Activated CD4-positive, alpha-beta T cell treated with anti-CD3 and anti-CD28 coated beads for 48 hours (primary cell): ENCODE results near the gene NPSR1.
"Not testable (repeated sequence)": the region's sequence is repeated elsewhere in the genome, so short reads cannot be mapped to it uniquely, and the experiment has no call there.

Source experiments
- DNase-seq: peaks from one replicate; pipeline ENCODE4 v3.0.0-alpha.2; 2020

NPSR1 gene, protein sequence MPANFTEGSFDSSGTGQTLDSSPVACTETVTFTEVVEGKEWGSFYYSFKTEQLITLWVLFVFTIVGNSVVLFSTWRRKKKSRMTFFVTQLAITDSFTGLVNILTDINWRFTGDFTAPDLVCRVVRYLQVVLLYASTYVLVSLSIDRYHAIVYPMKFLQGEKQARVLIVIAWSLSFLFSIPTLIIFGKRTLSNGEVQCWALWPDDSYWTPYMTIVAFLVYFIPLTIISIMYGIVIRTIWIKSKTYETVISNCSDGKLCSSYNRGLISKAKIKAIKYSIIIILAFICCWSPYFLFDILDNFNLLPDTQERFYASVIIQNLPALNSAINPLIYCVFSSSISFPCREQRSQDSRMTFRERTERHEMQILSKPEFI

DNA sequence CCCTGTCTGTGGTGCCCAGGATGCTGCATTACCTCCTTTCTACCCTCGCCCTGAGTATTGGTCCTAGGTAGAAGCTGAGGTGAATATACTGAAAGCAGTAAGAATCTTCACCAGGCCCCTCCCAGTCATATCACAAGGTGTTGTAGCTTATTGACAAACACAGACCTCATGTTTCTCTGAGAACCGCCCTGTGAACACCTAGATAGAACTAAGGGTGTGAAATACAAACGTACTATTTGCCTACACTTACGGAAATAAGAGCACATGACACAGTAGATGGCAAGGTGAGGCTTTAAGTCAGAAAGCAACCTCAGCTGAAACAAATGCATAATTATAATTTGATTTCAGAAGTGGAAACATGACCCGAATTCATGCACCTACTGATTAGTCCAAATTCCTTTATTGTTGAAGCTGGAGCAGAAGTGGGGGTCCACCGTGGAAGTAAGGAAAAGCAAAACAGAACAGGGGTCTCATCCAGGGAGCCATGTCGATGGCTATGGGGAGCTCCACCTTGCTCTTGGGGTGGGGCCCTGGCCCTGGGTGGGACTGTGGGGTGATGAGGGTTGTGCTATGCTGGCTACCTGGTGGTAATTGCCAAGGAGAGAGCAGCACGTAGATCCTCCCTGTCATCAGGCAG is at the start of gene NPSR1:
Gene NPSR1 (plus strand): TSS at position 587 of the 637 bp plus-strand sequence. CDS start 195 bp downstream, outside the sequence.
- DNase-seq: no peak

- no peak for DNase-seq
Measured at GRCh38 chr7:34612661-34613060, 45.4 kb upstream of the NPSR1 start.

DNA sequence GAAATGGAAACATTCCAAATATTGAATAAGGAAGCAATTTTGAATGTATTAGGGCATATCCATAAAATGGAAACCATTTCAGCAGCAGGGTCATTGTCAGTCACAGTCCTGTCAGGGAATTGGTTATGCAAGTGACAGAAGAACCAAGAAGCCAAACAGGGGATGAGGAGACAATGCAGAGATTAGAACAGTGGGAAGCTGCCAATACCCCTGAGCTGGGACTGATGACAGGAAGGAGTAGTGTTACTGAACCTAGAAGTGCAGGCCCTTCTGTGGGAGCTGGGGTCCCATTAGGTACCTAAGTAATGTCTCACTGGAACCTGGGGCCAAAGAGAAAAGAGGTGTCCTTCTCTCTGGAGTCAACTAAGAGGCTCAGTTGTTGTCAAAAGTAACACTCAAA is 37.6 kb upstream of the NPSR1 start:
- no peak for DNase-seq

DNA sequence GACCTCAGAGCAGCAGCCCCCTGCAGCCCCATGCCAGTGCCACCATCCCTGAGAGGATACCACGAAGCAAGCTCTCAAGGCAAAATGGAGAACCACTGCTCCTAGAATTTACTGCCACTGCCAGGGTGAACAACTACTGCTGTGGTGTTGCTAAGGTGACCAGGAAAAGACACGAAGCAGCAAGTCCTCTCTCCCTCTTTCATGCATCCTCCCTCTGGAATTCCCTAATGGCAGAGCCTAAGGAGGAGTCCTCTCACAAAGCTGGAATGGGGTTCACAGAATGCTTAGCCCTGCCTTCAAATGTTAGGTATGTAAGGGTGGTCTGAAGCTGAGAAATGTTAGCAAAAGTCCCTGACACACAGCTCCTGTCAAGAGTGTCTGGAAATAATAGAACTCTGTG is 35.8 kb upstream of the NPSR1 start:
- DNase-seq: no peak

GRCh38 chr7:34622771-34623250 is 35.2 kb upstream of the NPSR1 start:
- no peak for DNase-seq

- not testable (repeated sequence) for DNase-seq
Measured at GRCh38 chr7:34628618-34629017, 29.4 kb upstream of the NPSR1 start.

- no peak for DNase-seq
Measured at GRCh38 chr7:34652809-34653208, 5.2 kb upstream of the NPSR1 start.

GRCh38 chr7:34653787-34654186 is 4.2 kb upstream of the NPSR1 start:
- DNase-seq: no peak

- DNase-seq: no peak
Measured at GRCh38 chr7:34655384-34655783, 2.6 kb upstream of the NPSR1 start.

GRCh38 chr7:34656041-34656440 is 2.0 kb upstream of the NPSR1 start:
- no peak for DNase-seq

DNA sequence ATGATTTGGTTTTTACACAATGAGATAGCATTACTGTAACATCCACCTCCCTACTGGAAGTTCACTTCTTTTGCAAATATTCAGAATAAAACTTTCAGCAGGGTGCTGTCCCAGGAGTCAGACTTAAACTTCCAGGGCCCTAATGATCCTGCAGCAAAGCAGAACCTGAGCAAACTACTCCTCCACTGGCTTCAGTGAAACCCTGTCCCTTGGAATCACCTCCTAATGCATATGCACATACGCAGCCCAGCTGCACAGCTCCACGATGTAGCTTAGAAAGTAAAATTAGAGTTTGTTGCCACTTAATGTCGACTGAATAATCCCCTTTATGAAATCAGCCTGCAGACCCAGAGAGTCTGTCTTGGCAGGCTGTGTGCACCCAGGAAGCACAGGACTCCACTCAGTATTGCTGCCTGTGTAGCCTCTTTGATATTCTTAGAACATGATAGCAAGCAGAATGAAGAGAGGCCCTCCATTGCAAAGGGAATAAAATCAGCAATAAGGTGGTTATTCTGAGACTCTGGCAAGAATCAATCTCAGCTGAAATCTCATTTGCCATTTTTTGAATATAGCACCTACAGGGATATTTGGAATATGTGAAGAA is 1.6 kb downstream of the NPSR1 start:
- DNase-seq: no peak

- no peak for DNase-seq
Measured at GRCh38 chr7:34662058-34662708, 4.2 kb downstream of the NPSR1 start.

DNA sequence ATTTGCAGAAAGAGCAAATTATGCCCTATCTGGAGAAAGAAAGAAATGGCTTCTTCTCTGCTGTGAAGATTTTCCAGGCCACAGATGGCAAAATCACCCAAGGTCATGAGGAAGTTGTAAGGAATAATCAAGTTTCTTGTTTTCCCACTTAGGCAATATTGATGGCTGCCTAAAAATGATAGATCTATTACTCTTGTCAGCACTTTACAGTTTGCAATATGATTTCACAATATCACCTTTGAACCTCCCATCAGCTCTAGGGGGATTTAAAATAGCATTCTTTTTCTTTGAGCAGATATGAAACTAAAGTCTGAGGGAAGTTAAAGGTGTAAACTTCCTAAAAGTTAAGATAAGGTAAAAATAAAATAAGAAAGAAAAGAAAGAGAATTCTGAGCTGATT is 6.7 kb downstream of the NPSR1 start:
- no peak for DNase-seq

GRCh38 chr7:34672430-34672829 is 14.4 kb downstream of the NPSR1 start:
- DNase-seq: no peak

GRCh38 chr7:34673066-34673465 is 15.0 kb downstream of the NPSR1 start:
- no peak for DNase-seq

- DNase-seq: peak; percentile 31
Measured at GRCh38 chr7:34675749-34676374, 17.8 kb downstream of the NPSR1 start.

DNA sequence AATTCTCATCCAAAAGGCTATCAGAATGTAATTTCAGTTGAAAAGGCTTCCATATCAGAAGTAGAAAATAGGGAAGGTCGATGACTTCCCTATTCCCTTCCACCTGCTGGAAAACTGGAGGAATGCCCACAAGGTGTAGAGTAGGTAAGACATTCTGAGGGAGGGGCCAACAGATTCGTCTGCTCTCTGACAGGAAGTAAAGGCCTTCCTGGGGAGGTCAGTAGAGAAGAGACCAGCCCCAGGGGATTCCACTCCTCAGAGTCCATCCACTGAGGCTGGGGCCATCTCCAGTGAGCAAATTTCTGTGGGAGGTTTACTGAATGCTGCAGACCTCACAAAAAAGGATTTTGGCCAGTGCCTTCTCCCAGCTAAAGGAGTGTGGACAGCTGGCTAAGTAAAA is 19.5 kb downstream of the NPSR1 start:
- DNase-seq: no peak

DNA sequence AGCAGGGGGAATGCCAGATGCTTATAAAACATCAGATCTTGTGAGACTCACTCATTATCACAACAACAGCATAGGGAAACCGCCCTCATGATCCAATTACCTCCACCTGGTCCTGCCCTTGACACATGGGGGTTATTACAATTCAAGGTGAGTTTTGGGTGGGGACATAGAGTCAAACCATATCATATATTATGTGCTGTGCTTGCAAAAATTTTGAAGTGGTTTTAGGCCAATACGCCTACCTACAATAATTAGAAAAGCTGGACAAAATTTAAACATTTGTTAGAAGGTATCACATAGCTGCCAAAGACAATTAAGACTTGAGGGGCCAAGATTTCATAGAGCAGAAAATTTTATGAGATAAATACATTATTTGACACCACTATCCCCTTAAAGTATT is 29.5 kb downstream of the NPSR1 start:
- no peak for DNase-seq

DNA sequence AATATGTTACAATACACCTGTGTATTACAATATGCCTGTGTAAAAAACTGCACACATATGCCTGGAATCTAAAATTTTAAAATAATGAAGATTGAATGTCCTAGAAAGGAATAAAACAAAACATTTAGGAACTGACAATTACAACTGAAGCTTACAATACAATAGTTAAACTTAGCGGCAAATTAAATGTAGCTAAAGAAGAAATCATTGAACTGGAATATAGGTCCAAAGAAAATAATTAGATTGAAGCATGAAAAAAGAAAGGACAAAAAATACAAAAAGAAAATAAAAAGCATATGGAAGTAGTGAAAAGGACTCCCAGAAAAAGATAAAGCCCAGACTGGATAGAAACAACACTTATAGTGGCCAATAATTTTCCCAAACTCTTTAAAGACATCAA is 38.4 kb downstream of the NPSR1 start:
- DNase-seq: no peak

DNA sequence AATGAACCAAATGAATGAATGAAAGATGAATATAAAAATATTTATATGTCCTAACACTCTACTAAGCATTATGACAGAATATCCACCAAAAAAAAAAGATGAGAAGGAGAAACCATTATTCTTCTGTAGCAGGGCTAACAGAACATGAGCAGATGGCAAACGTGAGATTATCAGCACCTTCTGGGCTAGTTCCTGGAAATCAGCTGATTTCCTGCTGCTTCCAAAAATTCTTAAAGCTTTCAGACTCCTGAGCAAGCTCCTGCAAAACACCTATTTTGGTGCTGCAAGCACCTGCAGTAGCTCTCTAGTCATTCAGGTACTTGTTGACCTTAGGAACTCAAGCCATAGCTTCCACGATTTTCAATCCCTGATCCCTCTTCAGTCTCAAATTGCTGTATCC is 51.8 kb downstream of the NPSR1 start:
- DNase-seq: no peak

- no peak for DNase-seq
Measured at GRCh38 chr7:34718867-34719266, 60.8 kb downstream of the NPSR1 start.

DNA sequence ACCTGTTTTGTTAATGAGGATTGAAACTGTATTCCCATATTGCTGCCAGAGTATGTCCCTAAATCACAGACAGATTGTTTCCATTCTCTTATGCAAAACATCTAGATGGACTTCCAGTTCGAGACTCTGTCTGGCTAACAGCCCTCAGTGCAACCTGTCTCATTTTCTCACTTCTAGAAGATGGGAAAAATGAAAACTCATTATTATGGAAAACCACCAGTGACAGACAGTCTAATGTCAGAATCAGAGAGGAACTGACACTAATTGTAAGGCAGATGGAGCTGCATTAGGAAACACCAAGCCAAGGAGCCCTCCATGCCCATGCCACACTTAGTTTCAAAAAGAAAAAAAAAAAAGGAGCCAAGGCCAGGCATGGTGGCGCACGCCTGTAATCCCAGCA is 61.6 kb downstream of the NPSR1 start:
- DNase-seq: no peak

GRCh38 chr7:34720289-34720688 is 62.3 kb downstream of the NPSR1 start:
- no peak for DNase-seq
